Measurements from ENCODE around the gene MITF.

- TF ChIP-seq EZH2 (IDR thresholded peaks at IDR 0.05; ENCODE audit: low read length), result no peak
- TF ChIP-seq CTCF (optimal IDR thresholded peaks at IDR 0.05 in 1 of 3, IDR thresholded peaks at IDR 0.05 in 1 of 3, conservative IDR thresholded peaks at IDR 0.05 in 1 of 3; ENCODE audit: extremely low read depth in 1 of 3, insufficient read depth in 2 of 3, low read length in 3 of 3), result no peak
These were observed 212.4 kb downstream of the MITF start for GRCh38 chr3:69951616-69952015.

All from keratinocyte (primary cell).